ENCODE measurements around the gene PELI1. TPM values are rescaled to one million over a fixed set of nuclear protein-coding genes. Genes with fewer than 3 reads are reported as not detected.

PELI1 gene
- total and polyA plus RNA-seq, 2 experiments from 2014 or later, result 2.8 to 7.8 TPM

- Histone ChIP-seq H3F3A (ENCODE audit: insufficient read depth) (peaks cover 33% of the 10 kb centered on the region), H3K9me3 (ENCODE audit: low read depth) (no peaks in the 10 kb centered on the region), H3K9me2 (ENCODE audit: insufficient read depth) (no peaks in the 10 kb centered on the region), H4K20me1 (ENCODE audit: insufficient read depth) (no peaks in the 10 kb centered on the region), H3K4me2 (ENCODE audit: unreplicated experiment) (no peak overlapping the region), H3K27ac (no peak overlapping the region), H3K4me1 (ENCODE audit: insufficient read depth) (peaks cover 52% of the 10 kb centered on the region), H2AFZ (no peak overlapping the region), H3K27me3 (replicated peaks; ENCODE audit: insufficient read depth) (no peaks in the 10 kb centered on the region), H3K79me2 (ENCODE audit: insufficient read depth) (peaks cover 72% of the 10 kb centered on the region), H3K4me3 (no peak overlapping the region), H3K36me3 (ENCODE audit: low read depth) (no peaks in the 10 kb centered on the region), H3K9ac (no peak overlapping the region)
- 84 to 90% methylated on average over 3 of the region's 3 CpGs for WGBS, 2 experiments (ENCODE audit: low coverage in 1 of 2, low lambda C conversion rate in 2 of 2, missing lambda C conversion rate in 2 of 2)
- in situ Hi-C loops (cut with MboI), result no loop called here
- no peak for DNase-seq
- TF ChIP-seq EZH2 (IDR thresholded peaks at IDR 0.05; ENCODE audit: insufficient read depth, poor library complexity, severe bottlenecking), result no peak
- no peak for TF ChIP-seq EZH2phosphoT487 (IDR thresholded peaks at IDR 0.05; ENCODE audit: insufficient read depth, low read depth)
Observed at GRCh38 chr2:64137567-64137966, 6.7 kb downstream of the PELI1 start.

- WGBS, 2 experiments (ENCODE audit: low coverage in 1 of 2, low lambda C conversion rate in 2 of 2, missing lambda C conversion rate in 2 of 2), result 6 to 13% methylated on average over 1 of the region's 1 CpG
- peaks cover 66% of the 10 kb centered on the region for H3K79me2 ChIP-seq (ENCODE audit: insufficient read depth)
Observed at GRCh38 chr2:64135421-64135820, 8.8 kb downstream of the PELI1 start.

DNA sequence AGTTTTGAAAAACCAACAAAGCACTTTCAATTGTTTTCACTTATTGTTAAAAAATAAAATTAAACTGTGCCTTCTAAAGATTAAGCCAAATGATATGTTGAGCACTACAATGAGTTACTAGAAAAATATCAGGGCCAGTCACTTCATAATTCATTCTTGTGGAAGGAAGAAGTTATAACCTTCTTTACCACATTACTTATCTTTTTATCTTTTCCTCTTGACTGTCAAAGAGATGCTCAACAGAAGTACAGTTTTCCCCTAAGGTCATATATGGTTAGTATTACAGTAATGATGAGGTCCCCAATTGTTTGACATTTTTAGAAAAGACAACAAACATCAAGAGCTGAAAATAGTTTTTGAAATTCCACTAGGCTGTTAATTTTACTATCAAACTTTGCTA lies 9.4 kb downstream of the PELI1 start:
- in situ Hi-C loops (cut with MboI), result no loop called here
- H3K9me2 ChIP-seq (ENCODE audit: insufficient read depth), result no peaks in the 10 kb centered on the region
- no peaks in the 10 kb centered on the region for H3K27me3 ChIP-seq (replicated peaks; ENCODE audit: insufficient read depth)
- peaks cover 31% of the 10 kb centered on the region for H3K4me1 ChIP-seq (ENCODE audit: insufficient read depth)
- H3K36me3 ChIP-seq (ENCODE audit: low read depth), result no peaks in the 10 kb centered on the region
- no peak overlapping the region for H3K4me3 ChIP-seq
- H3K79me2 ChIP-seq (ENCODE audit: insufficient read depth), result peaks cover 66% of the 10 kb centered on the region
- no peak overlapping the region for H3K9ac ChIP-seq
- no peak for TF ChIP-seq EZH2 (IDR thresholded peaks at IDR 0.05; ENCODE audit: insufficient read depth, poor library complexity, severe bottlenecking)
- TF ChIP-seq EZH2phosphoT487 (IDR thresholded peaks at IDR 0.05; ENCODE audit: insufficient read depth, low read depth), result no peak
- H3F3A ChIP-seq (ENCODE audit: insufficient read depth), result peaks cover 33% of the 10 kb centered on the region
- H4K20me1 ChIP-seq (ENCODE audit: insufficient read depth), result no peaks in the 10 kb centered on the region
- H3K27ac ChIP-seq, result no peak overlapping the region
- H3K4me2 ChIP-seq (ENCODE audit: unreplicated experiment), result peak overlapping the region; percentile 29
- no peaks in the 10 kb centered on the region for H3K9me3 ChIP-seq (ENCODE audit: low read depth)
- H2AFZ ChIP-seq, result no peak overlapping the region
- DNase-seq, result no peak

More at GRCh38 chr2:64135421-64135820, 8.8 kb downstream of the PELI1 start:
- Histone ChIP-seq H3K9me2 (ENCODE audit: insufficient read depth) (no peaks in the 10 kb centered on the region), H3K27ac (no peak overlapping the region), H3K27me3 (replicated peaks; ENCODE audit: insufficient read depth) (no peaks in the 10 kb centered on the region), H4K20me1 (ENCODE audit: insufficient read depth) (no peaks in the 10 kb centered on the region), H3K4me1 (ENCODE audit: insufficient read depth) (peaks cover 37% of the 10 kb centered on the region), H3K4me3 (no peak overlapping the region), H3K36me3 (ENCODE audit: low read depth) (no peaks in the 10 kb centered on the region), H3F3A (ENCODE audit: insufficient read depth) (peaks cover 33% of the 10 kb centered on the region), H2AFZ (no peak overlapping the region), H3K9ac (no peak overlapping the region), H3K4me2 (ENCODE audit: unreplicated experiment) (no peak overlapping the region), H3K9me3 (ENCODE audit: low read depth) (no peaks in the 10 kb centered on the region)
- DNase-seq, result peak; percentile 33
- in situ Hi-C loops (cut with MboI), result no loop called here
- TF ChIP-seq EZH2phosphoT487 (IDR thresholded peaks at IDR 0.05; ENCODE audit: insufficient read depth, low read depth) (no peak), EZH2 (IDR thresholded peaks at IDR 0.05; ENCODE audit: insufficient read depth, poor library complexity, severe bottlenecking) (no peak)

DNA sequence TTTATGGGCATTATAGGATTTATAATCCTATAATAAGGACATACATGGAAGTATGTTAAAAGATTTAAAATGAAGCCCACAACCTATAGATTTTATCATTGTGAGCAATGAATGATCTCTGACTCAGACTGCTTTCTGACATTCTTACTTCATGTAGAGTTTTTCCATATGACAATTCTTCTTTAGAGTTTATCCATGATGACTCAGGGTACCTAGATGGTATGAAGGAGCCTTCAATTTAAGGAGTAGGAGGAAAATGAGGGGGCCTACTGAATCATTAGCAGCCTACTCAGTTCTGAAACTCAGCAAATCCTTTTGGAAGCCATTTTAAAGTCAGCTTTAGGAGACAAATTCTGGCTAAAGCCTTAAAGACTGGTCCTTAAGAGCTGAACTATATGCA lies 10.4 kb downstream of the PELI1 start:
- TF ChIP-seq EZH2 (IDR thresholded peaks at IDR 0.05; ENCODE audit: insufficient read depth, poor library complexity, severe bottlenecking) (no peak), EZH2phosphoT487 (IDR thresholded peaks at IDR 0.05; ENCODE audit: insufficient read depth, low read depth) (no peak)
- H3K36me3 ChIP-seq (ENCODE audit: low read depth), result no peaks in the 10 kb centered on the region
- in situ Hi-C loops (cut with MboI), result no loop called here
- H2AFZ ChIP-seq, result peak overlapping the region; percentile 46
- no peaks in the 10 kb centered on the region for H3K27me3 ChIP-seq (replicated peaks; ENCODE audit: insufficient read depth)
- peaks cover 33% of the 10 kb centered on the region for H3F3A ChIP-seq (ENCODE audit: insufficient read depth)
- H4K20me1 ChIP-seq (ENCODE audit: insufficient read depth), result no peaks in the 10 kb centered on the region
- H3K79me2 ChIP-seq (ENCODE audit: insufficient read depth), result peaks cover 60% of the 10 kb centered on the region
- DNase-seq, result peak; percentile 88
- H3K9me2 ChIP-seq (ENCODE audit: insufficient read depth), result no peaks in the 10 kb centered on the region
- no peaks in the 10 kb centered on the region for H3K9me3 ChIP-seq (ENCODE audit: low read depth)
- H3K4me1 ChIP-seq (ENCODE audit: insufficient read depth), result peaks cover 34% of the 10 kb centered on the region
- H3K9ac ChIP-seq, result no peak overlapping the region
- peak overlapping the region; percentile 58 for H3K27ac ChIP-seq
- peak overlapping the region; percentile 29 for H3K4me2 ChIP-seq (ENCODE audit: unreplicated experiment)
- no peak overlapping the region for H3K4me3 ChIP-seq

- Histone ChIP-seq H3K4me3 (no peak overlapping the region), H3K27me3 (replicated peaks; ENCODE audit: insufficient read depth) (no peaks in the 10 kb centered on the region), H3K27ac (peak overlapping the region; percentile 58), H3K4me2 (ENCODE audit: unreplicated experiment) (no peak overlapping the region), H2AFZ (no peak overlapping the region), H3K9me3 (ENCODE audit: low read depth) (no peaks in the 10 kb centered on the region), H3K9ac (no peak overlapping the region), H4K20me1 (ENCODE audit: insufficient read depth) (no peaks in the 10 kb centered on the region), H3K79me2 (ENCODE audit: insufficient read depth) (peaks cover 60% of the 10 kb centered on the region), H3K9me2 (ENCODE audit: insufficient read depth) (no peaks in the 10 kb centered on the region), H3K4me1 (ENCODE audit: insufficient read depth) (peaks cover 36% of the 10 kb centered on the region), H3F3A (ENCODE audit: insufficient read depth) (peaks cover 33% of the 10 kb centered on the region), H3K36me3 (ENCODE audit: low read depth) (no peaks in the 10 kb centered on the region)
- whole genome bisulfite sequencing, 2 experiments (ENCODE audit: low coverage in 1 of 2, low lambda C conversion rate in 2 of 2, missing lambda C conversion rate in 2 of 2), result 94 to 97% methylated on average over 1 of the region's 1 CpG
- no peak for DNase-seq
- TF ChIP-seq EZH2phosphoT487 (IDR thresholded peaks at IDR 0.05; ENCODE audit: insufficient read depth, low read depth), result no peak
- TF ChIP-seq EZH2 (IDR thresholded peaks at IDR 0.05; ENCODE audit: insufficient read depth, poor library complexity, severe bottlenecking), result no peak
- in situ Hi-C loops (cut with MboI), result no loop called here
Observed at GRCh38 chr2:64133354-64133753, 10.9 kb downstream of the PELI1 start.

All from GM23248 (cell line).